Measurements from ENCODE around the gene SFXN4.

GRCh38 chr10:119191881-119192280 is 26.4 kb upstream of the SFXN4 start:
- TF ChIP-seq EZH2 (IDR thresholded peaks at IDR 0.05; ENCODE audit: insufficient read depth, poor library complexity, severe bottlenecking) (no peak), EZH2phosphoT487 (IDR thresholded peaks at IDR 0.05; ENCODE audit: insufficient read depth, low read depth) (no peak)
